ENCODE results near the gene WSCD1.

The WSCD1 gene

DNA sequence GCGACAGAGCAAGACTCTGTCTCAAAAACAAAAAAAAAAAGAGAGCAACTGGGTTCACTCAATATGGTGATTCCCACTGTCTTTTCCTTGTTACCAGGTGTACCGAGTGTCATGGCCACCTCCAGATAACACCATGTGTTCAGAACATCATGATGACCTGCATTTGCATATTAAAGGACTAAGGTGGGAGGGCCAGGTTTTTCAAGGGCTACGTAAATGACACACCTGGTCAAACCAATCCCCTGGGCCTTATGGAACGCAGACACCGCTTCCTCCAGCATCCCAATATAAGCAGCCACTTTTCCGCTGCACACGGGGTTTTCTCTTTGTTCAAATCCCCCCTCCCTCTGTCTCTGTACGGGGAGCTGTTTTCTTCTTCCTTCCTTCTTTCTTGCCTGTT, 29.3 kb downstream of the WSCD1 start:
- no peaks in the 10 kb centered on the region for H3K4me1 ChIP-seq (ENCODE audit: insufficient read depth, low read length)
- H3K4me2 ChIP-seq (ENCODE audit: insufficient read depth, low read length): no peak overlapping the region
- 0 out of 2 replicates have a peak, but pooled peaks cover 7% of the 10 kb centered on the region for H4K20me1 ChIP-seq (ENCODE audit: insufficient read depth, low read length)
- no peaks in the 10 kb centered on the region for H3K9me3 ChIP-seq (ENCODE audit: insufficient read depth, low read length, severe bottlenecking)
- H2AFZ ChIP-seq (ENCODE audit: low read depth, low read length): no peak overlapping the region
- no peaks in the 10 kb centered on the region for H3K36me3 ChIP-seq (ENCODE audit: insufficient read depth, low read length)
- no peak overlapping the region for H3K9ac ChIP-seq (ENCODE audit: low read depth, low read length)
- no peak overlapping the region for H3K27ac ChIP-seq (ENCODE audit: low read length)
- H3K27me3 ChIP-seq (ENCODE audit: insufficient read depth, low read length, poor library complexity): peaks cover 11% of the 10 kb centered on the region
- no peak for ATAC-seq (ENCODE audit: insufficient read depth, low read depth)
- no peak for DNase-seq
- H3K4me3 ChIP-seq (ENCODE audit: low read depth in 1 of 2, low read length in 2 of 2): no peak overlapping the region
- no peaks in the 10 kb centered on the region for H3K79me2 ChIP-seq (ENCODE audit: insufficient read depth, low read length)
- no peak for TF ChIP-seq EZH2 (IDR thresholded peaks at IDR 0.05; ENCODE audit: borderline replicate concordance, low read depth, low read length, severe bottlenecking)
- TF ChIP-seq, protein P1, sequence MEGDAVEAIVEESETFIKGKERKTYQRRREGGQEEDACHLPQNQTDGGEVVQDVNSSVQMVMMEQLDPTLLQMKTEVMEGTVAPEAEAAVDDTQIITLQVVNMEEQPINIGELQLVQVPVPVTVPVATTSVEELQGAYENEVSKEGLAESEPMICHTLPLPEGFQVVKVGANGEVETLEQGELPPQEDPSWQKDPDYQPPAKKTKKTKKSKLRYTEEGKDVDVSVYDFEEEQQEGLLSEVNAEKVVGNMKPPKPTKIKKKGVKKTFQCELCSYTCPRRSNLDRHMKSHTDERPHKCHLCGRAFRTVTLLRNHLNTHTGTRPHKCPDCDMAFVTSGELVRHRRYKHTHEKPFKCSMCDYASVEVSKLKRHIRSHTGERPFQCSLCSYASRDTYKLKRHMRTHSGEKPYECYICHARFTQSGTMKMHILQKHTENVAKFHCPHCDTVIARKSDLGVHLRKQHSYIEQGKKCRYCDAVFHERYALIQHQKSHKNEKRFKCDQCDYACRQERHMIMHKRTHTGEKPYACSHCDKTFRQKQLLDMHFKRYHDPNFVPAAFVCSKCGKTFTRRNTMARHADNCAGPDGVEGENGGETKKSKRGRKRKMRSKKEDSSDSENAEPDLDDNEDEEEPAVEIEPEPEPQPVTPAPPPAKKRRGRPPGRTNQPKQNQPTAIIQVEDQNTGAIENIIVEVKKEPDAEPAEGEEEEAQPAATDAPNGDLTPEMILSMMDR (IDR thresholded peaks at IDR 0.05; ENCODE audit: borderline replicate concordance, extremely low read depth, low read length, poor library complexity, severe bottlenecking): no peak

DNA sequence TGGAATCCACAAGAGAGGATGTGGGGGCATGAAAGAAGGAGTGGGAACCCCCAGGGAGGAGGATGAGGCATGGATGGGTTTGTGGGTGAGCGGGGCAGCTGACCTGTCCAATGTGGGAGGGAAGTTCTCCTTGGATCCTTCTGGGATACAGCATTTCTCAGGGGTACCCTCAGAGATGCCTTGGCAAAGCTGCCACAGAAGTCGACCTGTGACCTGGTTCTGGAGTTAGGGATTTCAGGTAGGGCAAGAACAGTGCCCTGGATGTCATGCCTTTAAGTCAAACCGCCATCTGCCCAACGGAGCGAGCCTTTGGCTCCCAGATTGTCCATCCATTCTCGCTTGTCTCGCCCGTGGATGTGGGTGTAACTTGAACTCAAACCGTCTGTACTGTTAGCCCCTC, 30.0 kb downstream of the WSCD1 start:
- Histone ChIP-seq H3K4me1 (ENCODE audit: insufficient read depth, low read length) (no peaks in the 10 kb centered on the region), H3K9ac (ENCODE audit: low read depth, low read length) (no peak overlapping the region), H3K9me3 (ENCODE audit: insufficient read depth, low read length, severe bottlenecking) (no peaks in the 10 kb centered on the region), H3K27me3 (ENCODE audit: insufficient read depth, low read length, poor library complexity) (peaks cover 6% of the 10 kb centered on the region), H4K20me1 (ENCODE audit: insufficient read depth, low read length) (0 out of 2 replicates have a peak, but pooled peaks cover 7% of the 10 kb centered on the region), H3K4me3 (ENCODE audit: low read depth in 1 of 2, low read length in 2 of 2) (no peak overlapping the region), H2AFZ (ENCODE audit: low read depth, low read length) (no peak overlapping the region), H3K79me2 (ENCODE audit: insufficient read depth, low read length) (no peaks in the 10 kb centered on the region), H3K36me3 (ENCODE audit: insufficient read depth, low read length) (no peaks in the 10 kb centered on the region), H3K4me2 (ENCODE audit: insufficient read depth, low read length) (no peak overlapping the region), H3K27ac (ENCODE audit: low read length) (no peak overlapping the region)
- TF ChIP-seq, protein P1 (IDR thresholded peaks at IDR 0.05; ENCODE audit: borderline replicate concordance, extremely low read depth, low read length, poor library complexity, severe bottlenecking): no peak
- no peak for TF ChIP-seq EZH2 (IDR thresholded peaks at IDR 0.05; ENCODE audit: borderline replicate concordance, low read depth, low read length, severe bottlenecking)
- ATAC-seq (ENCODE audit: insufficient read depth, low read depth) (no peak), DNase-seq (no peak)

DNA sequence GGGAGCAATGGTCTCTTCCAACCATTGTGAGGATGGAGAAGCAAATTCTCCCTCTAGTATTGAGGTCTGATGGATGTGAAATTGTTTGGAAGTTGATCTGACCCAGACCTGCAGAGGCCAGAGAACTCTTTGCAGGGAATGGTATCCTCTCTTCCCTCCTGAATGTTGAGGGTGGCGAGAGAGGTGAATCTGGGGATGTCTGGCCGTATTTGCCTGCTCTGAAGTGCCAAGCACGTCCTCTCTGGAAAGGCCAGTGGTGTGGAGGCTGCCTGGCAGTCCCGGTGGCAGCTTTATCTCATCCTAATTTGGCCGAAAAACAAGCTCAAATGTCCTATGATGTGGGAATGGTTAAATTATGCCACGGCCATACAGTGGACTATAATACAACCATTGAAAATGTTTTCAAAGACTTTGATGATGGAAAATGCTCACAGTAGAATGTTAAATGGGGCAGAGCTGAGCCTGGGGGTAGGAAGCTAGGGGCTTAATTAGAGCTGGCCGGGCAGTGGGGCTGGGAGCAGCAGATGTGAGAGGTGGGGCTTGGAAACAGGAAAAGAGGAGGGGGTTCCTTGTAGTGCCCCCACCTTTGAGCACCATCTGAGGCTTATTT, 30.8 kb downstream of the WSCD1 start:
- H3K79me2 ChIP-seq (ENCODE audit: insufficient read depth, low read length): no peaks in the 10 kb centered on the region
- no peak overlapping the region for H3K4me3 ChIP-seq (ENCODE audit: low read depth in 1 of 2, low read length in 2 of 2)
- DNase-seq (no peak), ATAC-seq (ENCODE audit: insufficient read depth, low read depth) (no peak)
- no peak overlapping the region for H3K27ac ChIP-seq (ENCODE audit: low read length)
- H2AFZ ChIP-seq (ENCODE audit: low read depth, low read length): no peak overlapping the region
- no peak for TF ChIP-seq EZH2 (IDR thresholded peaks at IDR 0.05; ENCODE audit: borderline replicate concordance, low read depth, low read length, severe bottlenecking)
- TF ChIP-seq, protein P1 (IDR thresholded peaks at IDR 0.05; ENCODE audit: borderline replicate concordance, extremely low read depth, low read length, poor library complexity, severe bottlenecking): no peak
- H3K4me1 ChIP-seq (ENCODE audit: insufficient read depth, low read length): no peaks in the 10 kb centered on the region
- no peaks in the 10 kb centered on the region for H3K9me3 ChIP-seq (ENCODE audit: insufficient read depth, low read length, severe bottlenecking)
- no peak overlapping the region for H3K9ac ChIP-seq (ENCODE audit: low read depth, low read length)
- H3K36me3 ChIP-seq (ENCODE audit: insufficient read depth, low read length): no peaks in the 10 kb centered on the region
- H3K4me2 ChIP-seq (ENCODE audit: insufficient read depth, low read length): no peak overlapping the region
- H3K27me3 ChIP-seq (ENCODE audit: insufficient read depth, low read length, poor library complexity): no peaks in the 10 kb centered on the region
- 0 out of 2 replicates have a peak, but pooled peaks cover under 1% of the 10 kb centered on the region for H4K20me1 ChIP-seq (ENCODE audit: insufficient read depth, low read length)
